ENCODE data around the gene GLIS1.

DNA sequence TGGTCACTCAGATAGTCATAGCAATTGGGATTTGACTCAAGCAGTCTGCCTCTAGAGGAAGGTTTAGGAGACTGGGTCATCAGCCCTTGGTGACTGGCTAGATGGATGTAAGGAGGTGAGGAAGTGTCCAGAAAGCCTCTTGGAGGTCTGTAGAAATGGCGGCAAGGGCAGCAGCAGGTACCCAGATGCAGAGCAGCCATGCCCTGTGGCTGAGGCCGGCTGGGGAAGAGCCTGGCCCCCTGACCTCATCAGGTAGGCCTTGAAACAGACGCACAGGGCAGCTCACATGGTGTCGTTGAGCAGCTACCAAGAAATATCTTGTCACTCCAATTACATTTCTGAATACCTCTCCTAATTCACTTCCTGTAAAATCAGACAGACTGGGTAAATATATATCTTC lies 181.6 kb downstream of the GLIS1 start:
- TF ChIP-seq, protein P1, sequence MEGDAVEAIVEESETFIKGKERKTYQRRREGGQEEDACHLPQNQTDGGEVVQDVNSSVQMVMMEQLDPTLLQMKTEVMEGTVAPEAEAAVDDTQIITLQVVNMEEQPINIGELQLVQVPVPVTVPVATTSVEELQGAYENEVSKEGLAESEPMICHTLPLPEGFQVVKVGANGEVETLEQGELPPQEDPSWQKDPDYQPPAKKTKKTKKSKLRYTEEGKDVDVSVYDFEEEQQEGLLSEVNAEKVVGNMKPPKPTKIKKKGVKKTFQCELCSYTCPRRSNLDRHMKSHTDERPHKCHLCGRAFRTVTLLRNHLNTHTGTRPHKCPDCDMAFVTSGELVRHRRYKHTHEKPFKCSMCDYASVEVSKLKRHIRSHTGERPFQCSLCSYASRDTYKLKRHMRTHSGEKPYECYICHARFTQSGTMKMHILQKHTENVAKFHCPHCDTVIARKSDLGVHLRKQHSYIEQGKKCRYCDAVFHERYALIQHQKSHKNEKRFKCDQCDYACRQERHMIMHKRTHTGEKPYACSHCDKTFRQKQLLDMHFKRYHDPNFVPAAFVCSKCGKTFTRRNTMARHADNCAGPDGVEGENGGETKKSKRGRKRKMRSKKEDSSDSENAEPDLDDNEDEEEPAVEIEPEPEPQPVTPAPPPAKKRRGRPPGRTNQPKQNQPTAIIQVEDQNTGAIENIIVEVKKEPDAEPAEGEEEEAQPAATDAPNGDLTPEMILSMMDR (IDR thresholded peaks at IDR 0.05; ENCODE audit: poor library complexity), result no peak
- no peak for TF ChIP-seq EZH2phosphoT487 (IDR thresholded peaks at IDR 0.05; ENCODE audit: low read depth, severe bottlenecking, unreplicated experiment)
